HG02763 (cell line): ENCODE results near the gene INPP5K.
"Not testable (repeated sequence)": the region's sequence is repeated elsewhere in the genome, so short reads cannot be mapped to it uniquely, and the experiment has no call there.

Source experiments
- ATAC-seq: cut with Tn5 transposase; IDR thresholded peaks from one replicate; pipeline ENCODE4 v1.9.1; 2021; ENCODE audit warnings: mild to moderate bottlenecking, moderate library complexity; ENCODE audit not compliant: unreplicated experiment

Gene INPP5K

GRCh38 chr17:1508709-1509108 is 7.7 kb downstream of the INPP5K start:
- not testable (repeated sequence) for ATAC-seq

DNA sequence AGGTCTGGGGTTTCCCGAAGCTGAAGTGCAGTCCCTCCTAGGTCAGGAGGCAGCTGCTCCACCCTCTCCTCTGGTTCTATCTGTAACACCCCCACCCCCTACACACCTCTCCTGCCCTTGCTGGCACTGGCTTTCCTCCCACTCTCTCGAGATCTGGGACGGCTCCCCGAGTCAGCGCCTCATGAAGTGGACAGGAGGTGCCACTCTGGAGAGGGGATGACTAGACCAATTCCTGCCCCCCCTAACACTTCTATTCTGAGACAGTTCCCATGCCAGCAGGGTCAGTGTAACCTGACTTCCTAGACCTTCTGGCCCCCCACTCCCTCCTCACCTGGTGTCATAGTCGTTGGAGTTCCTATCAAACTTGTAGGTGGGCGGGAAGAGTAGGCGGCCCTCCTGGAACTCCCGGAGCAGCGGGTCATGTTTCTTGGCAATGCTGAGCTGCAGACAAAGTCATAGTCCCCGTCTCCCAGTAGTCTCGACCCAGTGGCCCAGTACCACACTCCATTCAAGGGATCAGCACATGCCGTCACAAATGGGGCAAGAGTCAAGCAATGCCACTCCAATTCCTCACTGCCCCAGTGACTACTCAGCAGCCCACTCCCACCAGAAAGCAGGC is 9.7 kb downstream of the INPP5K start:
- no peak for ATAC-seq

- ATAC-seq: no peak
Measured at GRCh38 chr17:1505586-1505985, 10.8 kb downstream of the INPP5K start.

GRCh38 chr17:1504866-1505265 is 11.5 kb downstream of the INPP5K start:
- no peak for ATAC-seq

- ATAC-seq: no peak
Measured at GRCh38 chr17:1503699-1504098, 12.7 kb downstream of the INPP5K start.

- ATAC-seq: no peak
Measured at GRCh38 chr17:1498869-1499268, 17.5 kb downstream of the INPP5K start.

DNA sequence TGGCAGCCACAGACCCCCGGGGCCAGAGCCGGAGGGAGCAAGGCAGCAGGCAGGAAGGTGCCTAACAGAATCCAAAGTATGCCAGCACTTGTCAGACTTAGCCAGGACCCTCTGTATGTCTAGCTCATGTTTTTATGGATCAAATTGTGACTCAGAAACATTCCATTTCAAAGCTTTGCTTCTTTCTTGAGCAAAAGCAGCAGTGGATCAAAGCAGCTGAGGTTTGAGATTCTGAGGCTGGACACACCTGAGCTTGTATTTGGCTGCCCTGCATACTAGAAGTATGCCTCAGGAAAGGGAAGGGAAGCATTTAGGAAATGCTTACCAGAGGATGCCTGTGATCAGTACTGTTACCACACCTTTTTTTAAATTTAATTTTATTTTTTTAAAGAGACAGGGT is 18.2 kb downstream of the INPP5K start:
- no peak for ATAC-seq

GRCh38 chr17:1497831-1498230 is 18.6 kb downstream of the INPP5K start:
- no peak for ATAC-seq

- no peak for ATAC-seq
Measured at GRCh38 chr17:1496869-1497268, 19.5 kb downstream of the INPP5K start.

GRCh38 chr17:1495265-1495989 is 21.0 kb downstream of the INPP5K start:
- ATAC-seq: no peak

- no peak for ATAC-seq
Measured at GRCh38 chr17:1494736-1495253, 21.6 kb downstream of the INPP5K start.

GRCh38 chr17:1494203-1494602 is 22.2 kb downstream of the INPP5K start:
- no peak for ATAC-seq

DNA sequence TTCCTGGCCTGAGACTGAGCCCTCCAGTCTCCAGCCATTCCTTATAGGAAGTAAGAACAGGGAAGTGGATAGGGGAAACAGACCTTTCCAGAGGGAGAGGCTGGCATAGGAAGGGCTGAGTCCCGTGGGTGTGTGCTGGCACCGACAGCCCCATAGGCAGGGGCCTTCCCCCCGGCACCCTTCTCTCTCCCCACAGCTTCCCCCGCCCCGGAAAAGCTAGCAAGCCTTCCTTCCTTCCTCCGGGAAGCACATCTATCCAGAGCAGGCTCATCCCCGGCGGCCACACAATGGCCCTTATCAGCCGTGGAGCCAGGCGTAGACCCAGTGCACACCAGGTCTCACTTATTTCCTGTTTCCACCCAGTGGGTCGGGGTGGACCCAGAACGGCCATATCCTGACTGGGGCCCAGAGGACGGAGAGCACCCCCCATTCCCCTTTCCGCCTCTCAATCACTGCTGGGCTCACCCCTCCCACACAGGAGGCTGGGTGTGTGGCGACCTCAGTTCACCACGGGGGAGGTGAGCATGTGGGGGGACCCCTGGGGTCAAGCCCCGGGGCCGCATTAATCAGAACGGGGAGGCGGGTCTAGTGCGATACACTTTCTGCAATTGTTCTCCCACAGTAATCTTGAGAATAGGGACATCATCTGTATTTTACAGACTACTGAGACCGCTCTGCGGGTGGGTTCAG is 23.0 kb downstream of the INPP5K start:
- no peak for ATAC-seq

GRCh38 chr17:1492249-1493206 is 23.9 kb downstream of the INPP5K start, which contains the start of gene MYO1C:
Gene MYO1C (minus strand): TSS chr17:1492686. CDS start chr17:1492487, 199 bp downstream.
- no peak for ATAC-seq

DNA sequence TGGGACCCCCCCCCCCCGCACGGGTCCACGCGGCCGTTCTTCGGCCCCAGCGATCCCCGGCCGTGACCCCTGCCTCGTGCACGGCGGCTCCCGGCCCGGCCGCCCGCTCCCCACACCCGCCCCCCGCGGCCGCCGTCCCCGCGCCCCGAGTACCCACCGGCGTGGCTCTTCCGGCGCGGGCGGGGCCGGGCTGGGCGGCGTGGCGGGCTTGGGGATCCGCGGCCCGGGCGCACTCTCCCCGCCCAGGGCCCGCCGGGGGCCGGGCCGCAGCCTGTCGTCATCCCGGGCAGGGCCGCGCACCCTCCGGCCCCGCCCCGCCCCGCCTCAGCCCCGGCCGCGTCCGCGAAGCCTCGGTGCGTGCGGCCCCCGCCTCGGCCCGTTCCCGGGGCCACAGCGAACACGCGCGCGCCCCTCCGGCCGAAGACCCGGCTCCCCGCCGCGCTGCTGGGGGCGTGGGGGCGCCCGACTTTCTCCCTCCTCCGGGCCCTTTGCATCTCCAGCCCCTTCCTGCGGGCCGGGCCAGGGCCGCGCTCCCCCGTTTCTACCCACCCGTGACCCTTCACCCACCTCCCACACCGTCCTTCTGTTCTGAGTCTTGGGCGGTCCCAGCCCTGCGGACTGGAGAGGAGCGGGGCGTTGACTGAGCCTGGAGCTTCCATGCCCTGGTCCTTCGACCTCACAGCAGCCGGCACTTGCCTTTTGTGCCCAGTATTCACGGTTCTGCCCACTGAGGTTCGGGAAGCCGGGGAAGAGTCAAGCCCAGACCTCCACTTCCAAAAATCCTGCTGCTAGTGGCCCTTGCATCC is 24.8 kb downstream of the INPP5K start:
- no peak for ATAC-seq

GRCh38 chr17:1490643-1491442 is 25.6 kb downstream of the INPP5K start:
- ATAC-seq: peak; percentile 38

DNA sequence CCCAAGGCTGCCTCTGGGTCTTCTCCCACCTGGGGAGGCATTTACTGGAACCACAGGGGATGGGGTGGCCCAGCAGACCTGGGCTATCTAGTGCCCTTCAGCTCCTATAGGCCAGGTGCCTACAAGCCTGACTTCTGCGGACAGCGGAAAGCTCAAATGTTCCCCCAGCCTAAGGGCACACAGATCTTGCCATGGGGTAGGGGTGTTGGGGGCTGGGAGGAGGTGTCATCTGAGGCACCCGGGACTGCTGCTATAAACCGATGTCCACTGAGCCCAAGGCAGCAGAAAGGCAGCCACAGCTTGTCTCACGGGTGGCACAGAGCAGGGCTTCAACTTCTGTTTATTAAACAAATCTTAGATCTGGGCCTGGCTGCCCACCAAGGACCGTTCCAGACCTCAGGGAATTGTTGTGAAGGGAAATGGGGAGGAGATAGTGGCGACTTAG is 27.6 kb downstream of the INPP5K start:
- no peak for ATAC-seq

DNA sequence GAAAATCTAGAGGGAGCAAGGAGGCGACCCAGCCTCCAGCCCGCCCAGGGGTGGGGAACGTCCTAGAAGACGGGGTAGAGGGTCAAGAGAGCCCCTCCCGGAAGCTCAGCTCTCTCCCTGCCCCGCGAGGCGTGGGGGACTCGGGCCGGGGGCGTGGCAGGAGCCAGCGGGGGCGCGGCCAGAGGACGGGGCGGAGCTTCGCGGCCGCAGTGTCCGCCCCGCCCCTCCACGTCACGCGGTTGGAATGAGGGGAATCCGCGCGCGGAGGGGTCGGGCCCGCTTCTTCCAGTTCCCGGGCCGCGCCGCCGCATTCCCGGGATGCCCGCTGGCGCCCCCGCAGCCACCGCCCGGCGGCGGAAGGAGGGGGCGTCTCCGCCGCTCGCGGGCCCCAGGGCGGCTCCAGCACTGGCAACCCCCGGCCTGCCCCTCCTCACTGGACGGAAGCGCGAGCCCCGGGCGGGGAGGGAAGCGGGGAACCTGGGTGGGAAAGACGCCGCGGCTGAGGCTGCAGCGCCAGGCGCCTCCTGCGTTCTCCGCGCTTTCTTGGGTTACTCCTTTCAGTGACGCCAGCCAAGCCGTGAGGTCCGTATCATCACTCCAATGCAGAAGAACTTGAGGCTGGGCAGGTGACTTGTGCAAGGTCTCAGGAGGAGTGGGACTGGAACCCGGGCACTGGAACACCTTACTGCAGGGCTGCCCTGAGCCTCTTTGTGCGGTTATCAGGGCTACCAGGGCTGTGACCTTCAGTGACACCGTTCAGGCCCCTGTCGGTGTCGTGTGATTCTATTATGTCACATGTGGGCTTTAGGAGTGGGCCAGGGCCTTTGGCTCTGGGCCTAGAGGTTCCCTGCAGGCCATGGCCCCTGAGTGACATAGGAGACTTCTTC is 28.2 kb downstream of the INPP5K start:
- ATAC-seq: peak; percentile 33
